HG03025 (cell line): ENCODE measurements around the gene PLA2G4B.

Experiments used
- ATAC-seq: cut with Tn5 transposase; IDR thresholded peaks from one replicate; pipeline ENCODE4 v1.9.1; 2021; ENCODE audit warnings: mild to moderate bottlenecking, moderate library complexity; ENCODE audit not compliant: unreplicated experiment, low FRiP score

PLA2G4B gene, protein sequence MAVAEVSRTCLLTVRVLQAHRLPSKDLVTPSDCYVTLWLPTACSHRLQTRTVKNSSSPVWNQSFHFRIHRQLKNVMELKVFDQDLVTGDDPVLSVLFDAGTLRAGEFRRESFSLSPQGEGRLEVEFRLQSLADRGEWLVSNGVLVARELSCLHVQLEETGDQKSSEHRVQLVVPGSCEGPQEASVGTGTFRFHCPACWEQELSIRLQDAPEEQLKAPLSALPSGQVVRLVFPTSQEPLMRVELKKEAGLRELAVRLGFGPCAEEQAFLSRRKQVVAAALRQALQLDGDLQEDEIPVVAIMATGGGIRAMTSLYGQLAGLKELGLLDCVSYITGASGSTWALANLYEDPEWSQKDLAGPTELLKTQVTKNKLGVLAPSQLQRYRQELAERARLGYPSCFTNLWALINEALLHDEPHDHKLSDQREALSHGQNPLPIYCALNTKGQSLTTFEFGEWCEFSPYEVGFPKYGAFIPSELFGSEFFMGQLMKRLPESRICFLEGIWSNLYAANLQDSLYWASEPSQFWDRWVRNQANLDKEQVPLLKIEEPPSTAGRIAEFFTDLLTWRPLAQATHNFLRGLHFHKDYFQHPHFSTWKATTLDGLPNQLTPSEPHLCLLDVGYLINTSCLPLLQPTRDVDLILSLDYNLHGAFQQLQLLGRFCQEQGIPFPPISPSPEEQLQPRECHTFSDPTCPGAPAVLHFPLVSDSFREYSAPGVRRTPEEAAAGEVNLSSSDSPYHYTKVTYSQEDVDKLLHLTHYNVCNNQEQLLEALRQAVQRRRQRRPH

DNA sequence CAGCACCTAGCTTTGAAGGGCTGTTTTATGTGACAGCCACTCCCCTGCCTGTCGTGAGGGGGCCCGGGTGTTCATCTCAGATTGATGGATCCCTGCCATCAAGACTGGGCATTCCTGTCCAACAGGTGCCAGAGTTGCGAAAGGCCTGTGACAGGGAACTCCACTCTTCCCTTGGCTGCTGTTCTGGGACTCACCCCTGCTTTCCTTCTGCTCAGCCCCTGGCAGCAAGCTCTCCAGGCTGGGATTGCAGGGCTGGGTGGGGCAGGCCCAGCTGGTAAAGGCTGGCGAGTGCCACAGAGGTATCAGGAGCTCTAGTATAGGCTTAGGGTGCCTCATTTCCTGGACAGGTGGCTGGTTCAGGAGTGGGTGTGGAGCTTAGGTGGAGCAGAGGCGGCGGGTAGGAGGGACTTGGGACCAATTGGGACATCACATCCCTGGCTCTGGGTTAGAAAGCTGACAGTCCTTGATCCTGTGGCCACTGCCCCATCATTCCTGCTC is at the start of gene PLA2G4B:
TSS of gene PLA2G4B (plus strand) at position 448 of the 498 bp plus-strand sequence. CDS start 67 bp downstream, outside the sequence.
- ATAC-seq = no peak

DNA sequence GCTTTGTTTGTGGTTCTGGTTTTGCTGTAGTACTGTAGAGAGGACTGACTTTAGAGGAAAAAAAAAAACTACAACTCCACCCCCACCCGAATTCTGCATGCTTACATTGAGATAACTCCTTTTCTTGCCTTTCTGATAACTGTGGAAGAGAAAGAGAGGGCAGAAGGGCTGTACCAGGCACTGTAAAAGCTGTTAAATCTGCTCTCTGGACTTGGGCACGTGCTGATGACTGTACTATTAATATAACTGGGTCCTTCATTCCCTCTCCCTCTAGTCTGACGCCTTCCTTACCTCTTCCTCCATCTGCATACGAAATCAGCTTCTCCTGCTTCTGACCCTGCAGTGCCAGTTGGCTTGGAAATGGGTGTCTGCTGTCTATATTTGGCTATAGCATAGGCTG is 49.4 kb upstream of the PLA2G4B start:
- ATAC-seq = no peak

DNA sequence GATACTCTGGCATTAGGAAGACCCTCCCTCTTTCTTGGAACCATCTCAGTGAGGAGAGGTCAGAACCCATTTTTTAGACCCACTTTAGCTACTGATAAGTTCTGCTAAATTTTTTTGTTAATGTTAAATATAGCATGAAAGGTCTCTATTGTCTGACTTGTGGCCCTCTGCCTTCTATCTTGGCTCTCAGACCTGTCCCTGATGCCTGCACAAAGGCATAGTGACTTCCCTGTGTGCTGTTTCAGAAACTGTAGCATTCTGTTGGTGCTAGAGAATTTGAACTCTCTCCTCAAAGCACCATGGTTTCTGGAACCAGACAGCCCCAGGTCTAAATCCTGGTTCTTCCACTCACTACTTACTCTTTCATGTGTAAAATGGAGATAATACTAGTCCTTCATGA is 49.0 kb upstream of the PLA2G4B start:
- no peak for ATAC-seq

DNA sequence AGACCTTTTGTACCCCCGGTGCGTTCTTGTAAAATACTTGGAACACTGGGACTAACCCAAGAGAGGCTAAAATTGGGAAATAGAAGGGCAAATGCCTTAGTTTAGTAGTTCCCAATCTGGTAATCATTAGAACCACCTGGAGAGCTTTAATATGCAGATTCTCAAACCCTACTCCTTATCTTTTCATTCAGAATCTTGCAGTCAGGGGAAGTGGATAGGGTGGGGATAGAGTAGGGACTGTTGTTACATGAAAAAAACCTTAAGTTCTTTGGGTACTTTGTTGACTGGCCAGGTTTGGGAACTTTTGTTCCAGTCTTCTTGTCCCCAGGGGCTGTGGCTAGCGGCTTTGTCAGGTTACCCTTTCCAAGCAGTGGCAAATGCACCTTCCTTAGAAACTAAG is 48.5 kb upstream of the PLA2G4B start:
- no peak for ATAC-seq

DNA sequence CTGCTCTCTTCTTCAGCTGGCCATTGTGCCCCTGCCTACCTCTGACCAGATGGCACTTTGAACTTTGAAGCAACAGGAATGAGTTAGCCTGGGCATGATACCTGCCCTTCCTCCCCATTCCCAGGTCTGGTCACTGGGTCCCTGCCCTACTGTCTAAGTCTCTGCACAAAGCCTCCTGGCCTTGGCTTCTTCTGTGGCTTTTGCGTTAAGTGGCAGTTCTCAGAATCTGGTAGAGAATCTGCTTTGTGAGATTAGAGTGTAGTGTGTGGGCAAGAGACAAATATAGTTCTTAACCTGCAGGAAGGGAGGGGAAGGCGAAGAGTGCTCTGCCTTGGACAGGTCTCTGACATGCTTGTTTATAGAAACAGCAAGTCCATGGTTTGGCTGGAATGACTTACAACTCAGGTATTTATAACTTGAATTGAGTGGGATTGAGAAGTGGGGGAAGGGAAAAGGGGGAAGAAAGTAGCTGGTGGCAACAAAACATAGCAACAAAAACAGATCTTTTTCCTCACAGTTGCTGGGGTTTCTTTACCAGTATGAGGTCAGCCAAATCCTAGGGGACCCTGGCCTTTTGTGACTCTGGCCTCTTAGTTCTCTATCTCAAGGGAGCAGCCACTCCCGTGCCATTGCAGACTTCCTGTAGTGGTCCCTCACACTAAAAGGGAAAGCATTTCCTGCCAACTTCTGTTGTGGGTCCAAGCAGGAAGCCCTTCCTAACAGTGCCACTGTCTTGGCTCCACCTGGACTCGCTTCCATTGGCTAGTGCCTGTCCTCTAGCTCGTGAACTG is 47.7 kb upstream of the PLA2G4B start:
- no peak for ATAC-seq

DNA sequence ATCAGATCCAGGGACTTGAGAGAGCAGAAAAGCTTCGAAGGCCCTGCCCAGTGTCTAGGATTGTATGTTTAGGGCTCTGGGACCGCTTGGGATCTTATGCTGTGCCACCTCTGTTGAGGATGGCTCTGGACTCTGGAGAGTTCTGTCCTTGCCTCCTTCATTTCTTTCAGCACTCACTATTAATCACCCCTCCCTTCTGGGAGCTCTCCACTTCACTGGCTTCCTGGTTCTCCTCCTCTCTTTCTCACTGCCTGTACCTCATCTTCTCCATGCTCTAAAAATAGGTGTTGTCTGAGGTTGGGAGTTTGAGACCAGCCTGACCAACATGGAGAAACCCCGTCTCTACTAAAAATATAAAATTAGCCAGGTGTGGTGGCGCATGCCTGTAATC is 47.1 kb upstream of the PLA2G4B start:
- ATAC-seq = no peak

DNA sequence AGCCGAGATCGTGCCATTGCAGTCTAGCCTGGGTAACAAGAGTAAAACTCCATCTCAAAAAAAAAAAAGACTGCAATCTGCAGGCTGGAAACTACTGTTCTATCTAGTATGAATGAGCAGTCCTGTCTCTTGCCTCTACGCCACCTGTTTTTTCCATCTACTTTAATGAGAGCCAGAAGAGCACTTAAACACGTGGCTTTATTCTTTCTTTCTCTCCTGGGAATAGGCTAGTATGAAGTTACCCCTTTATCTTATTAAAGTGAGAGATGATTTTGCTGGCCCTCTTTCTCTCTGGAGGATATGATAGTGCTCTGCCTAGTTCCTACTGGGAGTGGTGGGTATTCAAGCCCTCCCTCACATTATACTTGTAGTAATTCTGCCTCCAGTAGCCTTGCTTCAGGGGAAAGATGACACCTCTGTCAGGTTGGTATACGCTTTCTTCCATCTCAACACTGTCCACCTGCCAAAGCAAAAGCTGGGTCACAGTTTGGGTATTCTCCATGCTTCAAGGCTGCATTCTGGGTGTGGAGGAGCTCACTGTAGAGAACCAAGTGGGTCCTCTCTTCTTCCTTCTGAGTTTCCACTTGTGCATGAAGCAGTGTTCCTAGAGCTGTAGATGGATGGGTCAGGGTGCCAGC is 46.5 kb upstream of the PLA2G4B start:
- no peak for ATAC-seq

DNA sequence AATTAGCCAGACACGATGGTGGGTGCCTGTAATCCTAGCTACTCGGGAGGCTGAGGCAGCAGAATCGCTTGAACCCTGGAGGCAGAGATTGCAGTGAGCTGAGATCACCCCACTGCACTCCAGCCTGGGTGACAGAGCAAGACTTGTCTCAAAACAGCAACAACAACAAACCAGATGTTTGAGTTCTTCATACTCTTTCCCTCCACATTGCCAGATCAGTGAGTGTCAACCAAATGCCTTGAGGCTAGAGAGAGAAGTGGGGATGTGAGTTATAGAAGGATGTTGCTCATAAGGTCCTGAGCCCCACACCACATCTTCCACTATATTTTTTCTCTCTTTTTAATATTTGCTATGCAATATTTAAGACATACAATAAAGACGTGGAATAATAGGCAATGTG is 44.6 kb upstream of the PLA2G4B start:
- no peak for ATAC-seq

DNA sequence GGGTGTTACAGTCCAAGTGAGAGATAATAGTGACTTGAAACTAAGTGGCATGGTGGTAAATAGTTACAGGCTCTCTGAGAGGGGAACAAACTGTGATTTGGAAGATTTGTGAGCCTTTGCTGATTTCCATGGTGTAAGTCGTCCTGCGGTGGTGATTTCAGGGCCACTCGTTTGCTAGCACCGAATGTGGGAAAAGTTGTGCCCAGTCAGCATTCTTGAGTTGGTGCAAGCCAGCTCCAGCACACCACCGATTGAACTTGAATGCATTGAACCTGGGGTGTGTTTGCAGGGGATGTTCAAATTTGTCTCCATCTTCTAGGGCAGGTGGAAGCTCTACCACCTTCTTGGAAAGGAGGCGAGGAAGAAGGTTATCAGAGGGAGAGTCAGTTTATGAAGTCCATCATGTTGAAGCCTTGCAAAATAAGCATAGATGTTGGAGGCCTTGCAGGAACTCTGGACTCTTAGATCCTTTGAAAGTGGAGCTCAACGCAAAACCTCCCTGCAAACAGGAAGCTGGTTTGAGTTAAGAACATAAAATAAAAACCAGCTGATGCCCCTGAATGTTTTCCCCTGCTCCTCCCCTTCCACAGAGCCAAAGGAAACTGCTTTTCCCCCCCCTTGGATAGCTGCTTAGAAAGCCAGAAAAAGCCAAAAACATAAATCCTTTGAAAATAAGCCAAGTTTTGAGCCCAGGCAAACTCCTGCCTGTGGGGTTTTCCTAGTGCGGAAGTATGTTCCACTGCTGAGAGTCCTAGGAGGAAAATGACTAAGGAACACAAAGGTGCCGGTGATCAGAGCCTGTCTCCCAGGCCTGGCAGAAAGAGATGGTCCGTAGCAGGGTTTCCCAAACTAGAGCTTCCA is 42.4 kb upstream of the PLA2G4B start:
- ATAC-seq = no peak

DNA sequence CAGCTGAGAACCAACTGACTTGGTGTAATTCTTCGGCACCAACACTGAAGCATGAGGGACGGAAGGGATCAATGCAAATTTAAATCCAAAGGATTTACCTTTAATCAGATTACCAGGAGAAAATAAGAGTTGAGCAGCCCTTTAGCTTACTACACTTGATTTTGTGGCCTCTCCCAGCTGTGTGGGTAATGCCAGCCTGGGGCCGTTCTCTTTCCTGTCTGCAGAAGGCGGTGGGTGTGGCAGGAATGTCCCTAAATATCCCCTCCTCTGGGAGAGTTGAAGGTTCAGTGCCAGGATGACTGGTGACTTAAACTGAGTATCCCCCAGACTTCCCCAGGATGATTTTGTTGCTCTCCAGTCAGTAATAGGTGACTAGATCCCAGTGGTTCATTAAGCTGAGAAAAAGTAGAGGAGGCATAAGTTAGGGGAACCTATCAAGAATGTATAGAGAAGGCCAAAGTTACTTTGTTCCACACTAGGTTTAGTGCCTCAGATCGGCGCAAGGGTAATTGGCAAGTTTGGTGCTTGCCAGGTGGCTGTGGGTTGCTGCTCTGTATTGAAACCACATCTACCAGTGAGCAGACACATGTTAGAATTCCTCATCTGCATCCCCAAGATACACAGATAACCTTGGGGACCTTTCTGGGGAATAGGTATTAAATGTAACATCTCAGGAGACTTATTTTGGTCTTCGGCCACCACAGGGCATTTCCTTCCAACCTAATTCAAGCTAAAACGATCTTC is 41.3 kb upstream of the PLA2G4B start:
- ATAC-seq = no peak

DNA sequence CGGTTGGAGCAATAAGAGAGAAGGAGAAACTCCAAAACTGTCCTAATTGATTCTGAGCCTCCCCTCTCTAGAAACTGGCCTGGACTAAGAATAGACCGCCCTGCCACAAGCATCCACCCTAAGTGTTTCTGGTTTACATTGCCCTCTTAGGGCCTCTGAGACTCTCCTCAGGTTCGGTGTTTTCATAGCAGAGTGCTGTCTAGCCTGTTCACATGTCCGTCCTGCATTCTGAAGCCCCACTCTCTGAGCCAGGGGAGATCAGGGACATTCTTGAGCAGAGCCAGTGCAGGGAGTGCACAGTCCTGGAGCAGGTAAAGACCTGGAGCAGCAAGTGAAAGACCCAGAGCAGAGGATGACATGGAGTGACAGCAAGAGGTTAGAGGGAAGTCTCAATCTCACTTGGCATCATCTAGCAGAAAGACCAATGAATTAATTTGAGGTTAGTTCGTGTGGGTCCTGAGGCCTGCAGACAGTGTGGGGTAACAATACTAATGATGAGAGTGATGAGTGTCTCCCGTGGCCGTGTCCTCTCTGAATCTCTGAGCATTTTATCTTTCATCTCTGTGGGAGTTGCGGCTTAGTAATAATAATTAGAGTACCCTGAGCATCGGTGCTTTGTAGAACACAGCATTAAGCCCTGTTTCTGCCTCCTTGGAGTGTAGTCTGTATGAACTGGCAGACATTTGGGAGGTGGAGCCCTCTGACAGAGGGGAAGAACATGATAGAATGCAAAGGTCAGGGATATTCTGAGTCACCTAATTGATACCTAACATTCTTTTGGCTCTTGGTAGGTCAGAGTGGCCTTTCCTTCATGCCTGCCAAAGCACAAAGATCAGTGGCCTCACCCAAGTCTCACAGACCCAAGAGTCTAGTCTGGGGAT is 39.8 kb upstream of the PLA2G4B start:
- ATAC-seq = no peak

DNA sequence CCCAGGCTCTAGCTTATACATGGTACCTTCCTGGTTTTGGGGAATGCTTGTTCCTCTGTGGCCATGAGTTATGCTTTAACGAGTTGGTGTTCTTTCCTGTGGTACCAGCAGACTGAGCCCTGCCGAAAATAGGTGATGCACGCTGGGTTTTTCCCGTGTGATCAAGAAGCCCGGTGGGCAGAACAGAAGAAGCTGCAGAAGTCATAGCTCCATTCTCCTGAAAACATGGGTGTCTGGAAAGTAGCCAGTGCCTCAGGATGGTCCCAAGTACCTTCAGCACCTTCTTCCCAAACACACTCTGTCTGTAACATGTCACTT is 39.2 kb upstream of the PLA2G4B start:
- no peak for ATAC-seq

DNA sequence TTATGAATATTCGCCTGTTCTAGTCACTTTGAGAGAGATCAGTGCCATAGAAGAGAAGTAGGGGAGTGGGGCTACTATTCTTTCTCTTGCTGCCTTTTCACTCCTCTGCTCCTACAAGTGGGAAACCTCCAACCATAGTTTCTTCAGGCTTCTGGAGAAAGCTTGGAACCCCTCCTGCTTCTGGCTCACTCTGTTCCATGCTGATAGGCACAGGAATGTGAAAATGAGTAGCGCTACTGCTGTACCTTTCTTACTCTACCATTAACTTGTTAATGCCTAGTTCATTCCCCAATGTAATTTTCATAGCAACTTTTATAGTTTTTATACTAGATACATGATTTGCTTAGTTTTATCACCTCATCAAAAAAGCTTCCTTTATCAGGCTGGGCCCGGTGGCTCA is 37.5 kb upstream of the PLA2G4B start:
- ATAC-seq = no peak

DNA sequence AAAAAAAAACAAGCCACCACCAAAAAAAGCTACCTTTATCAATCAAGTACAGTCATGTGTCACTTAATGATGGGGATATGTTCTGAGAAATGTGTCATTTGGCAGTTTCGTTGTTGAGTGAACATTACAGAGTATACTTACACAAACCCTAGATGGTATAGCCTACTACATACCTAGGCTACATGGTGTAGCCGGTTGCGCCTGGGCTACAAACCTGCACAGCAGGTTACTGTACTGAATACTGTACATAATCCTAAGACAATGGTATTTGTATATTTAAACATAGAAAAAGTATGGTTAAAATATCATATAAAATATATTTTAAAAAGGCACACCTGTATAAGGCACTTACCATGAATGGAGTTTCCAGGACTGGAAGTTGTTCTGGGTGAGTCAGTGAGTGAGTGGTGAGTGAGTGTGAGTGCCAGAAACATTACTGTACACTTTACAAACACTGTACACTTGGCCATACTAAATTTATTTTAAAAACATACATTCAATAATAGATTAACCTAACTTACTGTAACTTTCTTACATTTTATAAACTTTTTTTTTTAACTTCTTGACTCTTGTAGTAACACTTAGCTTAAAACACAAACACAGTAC is 36.7 kb upstream of the PLA2G4B start:
- ATAC-seq = no peak

DNA sequence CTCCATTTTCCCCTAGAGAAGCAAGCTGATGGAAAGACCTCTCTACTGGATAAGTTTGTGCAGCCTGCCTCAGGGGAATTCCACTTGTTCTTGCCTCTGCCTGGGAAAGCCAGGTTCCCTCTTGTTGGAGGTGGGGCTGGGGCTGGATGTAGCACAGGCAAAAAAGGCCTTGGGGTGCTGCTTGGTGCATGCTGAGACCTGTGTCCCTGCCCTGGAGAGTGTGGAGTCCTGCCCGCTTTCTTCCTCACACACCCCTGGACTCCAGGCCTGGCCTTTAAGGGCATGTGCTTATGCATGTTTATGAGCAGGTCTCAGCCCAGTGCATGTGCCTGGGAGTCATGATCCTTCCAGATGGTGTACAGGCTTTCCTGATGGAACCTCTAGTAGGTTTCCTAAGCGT is 34.3 kb upstream of the PLA2G4B start:
- no peak for ATAC-seq

DNA sequence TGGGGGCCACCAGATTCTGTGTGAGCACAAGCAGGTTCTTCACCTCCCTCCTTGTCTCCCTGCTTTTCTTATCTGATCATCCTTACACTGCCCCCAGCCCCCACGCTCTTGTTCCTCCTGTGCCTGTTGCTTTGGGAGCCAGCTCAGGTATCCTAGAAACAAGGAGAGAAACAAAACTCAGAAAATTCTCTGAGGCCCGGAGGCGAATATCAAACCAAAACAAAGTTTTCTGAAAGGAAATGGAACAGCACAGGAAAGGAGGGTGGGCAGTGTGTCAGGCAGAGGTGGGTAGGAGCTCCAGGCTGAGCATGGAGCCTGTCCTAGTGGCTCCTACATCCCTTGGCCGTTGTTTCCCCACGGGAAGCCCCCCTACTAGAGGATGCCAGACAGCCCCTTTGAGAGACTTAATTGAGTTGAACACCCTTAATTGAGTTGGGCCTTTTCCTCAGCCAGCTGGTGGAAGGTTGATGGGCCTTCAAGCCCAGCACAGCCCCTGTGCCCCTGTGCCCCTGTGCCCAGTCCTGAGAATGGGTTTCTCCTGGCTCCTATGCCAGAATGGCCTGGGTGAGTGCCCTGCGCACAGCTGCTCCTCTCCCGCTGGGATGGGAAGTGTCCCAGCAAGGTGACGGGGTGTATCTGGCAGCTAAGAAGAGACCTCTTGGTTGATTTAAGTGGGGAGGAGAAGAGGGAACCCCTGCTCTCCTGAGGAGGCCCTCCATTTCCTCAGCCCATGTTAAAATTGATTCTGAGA is 33.6 kb upstream of the PLA2G4B start:
- ATAC-seq = no peak

DNA sequence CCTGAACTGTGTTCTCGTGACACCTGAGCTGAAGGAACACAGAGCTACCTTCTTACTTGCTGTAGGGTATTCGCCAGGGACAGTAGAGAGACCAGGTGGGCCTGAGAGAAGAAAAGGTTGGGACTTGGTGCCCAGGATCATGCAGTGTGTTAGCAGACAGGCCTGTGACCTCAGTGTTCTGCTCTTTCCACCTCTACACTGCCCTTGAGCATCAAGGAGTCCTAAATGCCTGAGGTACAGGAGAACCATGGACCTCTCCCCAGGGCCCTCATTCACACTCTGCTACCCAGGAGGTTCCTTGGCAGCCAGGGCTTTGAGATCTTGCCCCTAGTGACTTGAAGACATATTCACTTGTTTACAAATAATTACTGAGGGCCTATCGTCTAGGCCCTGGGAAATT is 32.9 kb upstream of the PLA2G4B start:
- no peak for ATAC-seq
